Breast epithelium (tissue), 3 donors: ENCODE data around the gene CYP46A1.

Experiments
- CTCF ChIP-seq, 3 donors: fragments of 450-650 bp; IDR thresholded peaks; one replicate each; pipeline ENCODE4 v1.5.1; 2016 to 2017; ENCODE audit warnings: antibody characterized with exemption in 3 of 3, mild to moderate bottlenecking in 3 of 3, moderate library complexity in 3 of 3
- POLR2A ChIP-seq: fragments of 450-650 bp; IDR thresholded peaks from one replicate; pipeline ENCODE4 v1.6.1; 2016; ENCODE audit warnings: antibody characterized with exemption, mild to moderate bottlenecking, moderate library complexity

GRCh38 chr14:99706107-99706900 is 22.2 kb downstream of the CYP46A1 start:
- TF ChIP-seq CTCF (IDR thresholded peaks at IDR 0.05) (no peak), POLR2A (no peak)
